ENCODE measurements around the gene KIF26B.
A peak's percentile ranks its signal among the peaks of the same experiment; 100 is the strongest.

Gene KIF26B

GRCh38 chr1:245477941-245478340 lies 323.2 kb downstream of the KIF26B start:
- no peak for DNase-seq

- no peak for DNase-seq
These were observed 325.8 kb downstream of the KIF26B start for GRCh38 chr1:245480393-245481120.

- no peak for DNase-seq
These were observed 326.5 kb downstream of the KIF26B start for GRCh38 chr1:245481261-245481660.

- DNase-seq: no peak
These were observed 328.5 kb downstream of the KIF26B start for GRCh38 chr1:245483247-245483646.

GRCh38 chr1:245484176-245484575 lies 329.4 kb downstream of the KIF26B start:
- no peak for DNase-seq

- DNase-seq: no peak
These were observed 331.2 kb downstream of the KIF26B start for GRCh38 chr1:245485996-245486395.

- DNase-seq: no peak
These were observed 332.1 kb downstream of the KIF26B start for GRCh38 chr1:245486775-245487470.

- no peak for DNase-seq
These were observed 333.8 kb downstream of the KIF26B start for GRCh38 chr1:245488346-245489129.

GRCh38 chr1:245489838-245490237 lies 335.1 kb downstream of the KIF26B start:
- DNase-seq: no peak

GRCh38 chr1:245493029-245493428 lies 338.2 kb downstream of the KIF26B start:
- DNase-seq: no peak

- DNase-seq: no peak
These were observed 340.9 kb downstream of the KIF26B start for GRCh38 chr1:245495681-245496080.

GRCh38 chr1:245500546-245500945 lies 345.8 kb downstream of the KIF26B start:
- DNase-seq: no peak

GRCh38 chr1:245501633-245502032 lies 346.8 kb downstream of the KIF26B start:
- DNase-seq: no peak

GRCh38 chr1:245503548-245503947 lies 348.8 kb downstream of the KIF26B start:
- DNase-seq: no peak

GRCh38 chr1:245510144-245510543 lies 355.4 kb downstream of the KIF26B start:
- no peak for DNase-seq

- DNase-seq: no peak
These were observed 357.6 kb downstream of the KIF26B start for GRCh38 chr1:245512181-245512888.

GRCh38 chr1:245512980-245513578 lies 358.3 kb downstream of the KIF26B start:
- DNase-seq: no peak

- no peak for DNase-seq
These were observed 361.5 kb downstream of the KIF26B start for GRCh38 chr1:245516284-245516759.

GRCh38 chr1:245520611-245521010 lies 365.8 kb downstream of the KIF26B start:
- DNase-seq: no peak

GRCh38 chr1:245526141-245526540 lies 371.4 kb downstream of the KIF26B start:
- no peak for DNase-seq

GRCh38 chr1:245528258-245528635 lies 373.5 kb downstream of the KIF26B start:
- DNase-seq: peak; percentile 24

GRCh38 chr1:245530937-245531336 lies 376.2 kb downstream of the KIF26B start:
- DNase-seq: no peak

- DNase-seq: no peak
These were observed 383.2 kb downstream of the KIF26B start for GRCh38 chr1:245537992-245538391.
